Measurements from ENCODE around the gene CCDC137. TPM values are rescaled to one million over a fixed set of nuclear protein-coding genes. Genes with fewer than 3 reads are reported as not detected.

Gene CCDC137
- total RNA-seq, 1 experiment from 2014 or later = 49.9 TPM

DNA sequence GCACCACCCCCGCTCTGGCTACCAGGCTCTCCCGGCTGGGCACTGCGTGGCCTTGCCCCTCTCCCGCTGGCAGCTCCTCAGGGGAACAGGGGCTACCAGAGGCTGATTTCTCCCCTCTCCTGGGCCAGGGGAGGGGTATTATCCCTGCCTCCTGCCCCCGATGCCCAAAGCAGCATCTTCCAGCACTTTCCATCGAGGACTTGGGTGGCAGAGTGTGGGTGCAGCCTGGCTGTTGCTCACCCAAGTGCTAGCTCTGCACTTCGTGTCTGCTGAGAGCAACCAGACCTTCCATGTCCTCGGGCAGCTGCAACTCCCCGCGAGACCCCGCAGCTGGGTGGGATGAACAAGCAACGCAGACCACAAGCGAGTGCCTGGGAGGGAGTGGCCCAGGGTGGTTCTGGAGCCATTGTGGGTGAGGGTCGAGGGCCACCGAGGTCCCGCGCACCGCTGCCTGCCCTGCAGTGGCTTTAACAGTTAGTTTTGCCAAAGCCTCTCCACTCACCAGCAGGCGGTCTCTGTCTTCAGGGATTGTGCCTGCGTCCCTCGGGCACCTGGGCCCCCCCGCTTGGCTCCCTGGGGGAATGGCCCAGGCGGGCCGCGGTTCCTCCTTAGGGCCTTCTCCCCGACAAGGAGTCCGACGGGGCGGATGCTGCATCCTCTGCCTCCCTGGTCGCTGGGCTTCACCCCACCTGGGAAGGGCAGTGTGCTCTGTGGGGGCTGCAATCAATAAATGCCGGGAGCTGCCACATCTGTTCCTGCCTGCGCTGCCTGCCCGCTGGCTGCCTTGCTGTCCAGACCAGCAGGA, 53.9 kb downstream of the CCDC137 start:
- H3K9me2 ChIP-seq (replicated peaks; ENCODE audit: low read length) = no peaks in the 10 kb centered on the region
- ATAC-seq (no peak), DNase-seq (no peak)
- POLR2A ChIA-PET (ENCODE audit: unreplicated experiment) = no interaction called here
- H3K4me3 ChIP-seq (ENCODE audit: low read length) = no peak overlapping the region
- H3K9me3 ChIP-seq (ENCODE audit: low read length) = no peaks in the 10 kb centered on the region
- H3K4me2 ChIP-seq (ENCODE audit: low read length) = no peak overlapping the region
- H3K36me3 ChIP-seq (ENCODE audit: low read depth, low read length) = no peaks in the 10 kb centered on the region; the same call in 1 of the 2 replicates
- no peaks in the 10 kb centered on the region for H3K27me3 ChIP-seq (ENCODE audit: low read length)
- H4K20me1 ChIP-seq (ENCODE audit: low read length) = no peaks in the 10 kb centered on the region
- no TSS peak for BruUV-seq (replicated peaks)
- no peak for TF ChIP-seq EZH2phosphoT487 (IDR thresholded peaks at IDR 0.05; ENCODE audit: borderline replicate concordance, low read length)
- TF ChIP-seq EZH2 (IDR thresholded peaks at IDR 0.05; ENCODE audit: low read length, unreplicated experiment) = no peak
- TF ChIP-seq, protein P1, sequence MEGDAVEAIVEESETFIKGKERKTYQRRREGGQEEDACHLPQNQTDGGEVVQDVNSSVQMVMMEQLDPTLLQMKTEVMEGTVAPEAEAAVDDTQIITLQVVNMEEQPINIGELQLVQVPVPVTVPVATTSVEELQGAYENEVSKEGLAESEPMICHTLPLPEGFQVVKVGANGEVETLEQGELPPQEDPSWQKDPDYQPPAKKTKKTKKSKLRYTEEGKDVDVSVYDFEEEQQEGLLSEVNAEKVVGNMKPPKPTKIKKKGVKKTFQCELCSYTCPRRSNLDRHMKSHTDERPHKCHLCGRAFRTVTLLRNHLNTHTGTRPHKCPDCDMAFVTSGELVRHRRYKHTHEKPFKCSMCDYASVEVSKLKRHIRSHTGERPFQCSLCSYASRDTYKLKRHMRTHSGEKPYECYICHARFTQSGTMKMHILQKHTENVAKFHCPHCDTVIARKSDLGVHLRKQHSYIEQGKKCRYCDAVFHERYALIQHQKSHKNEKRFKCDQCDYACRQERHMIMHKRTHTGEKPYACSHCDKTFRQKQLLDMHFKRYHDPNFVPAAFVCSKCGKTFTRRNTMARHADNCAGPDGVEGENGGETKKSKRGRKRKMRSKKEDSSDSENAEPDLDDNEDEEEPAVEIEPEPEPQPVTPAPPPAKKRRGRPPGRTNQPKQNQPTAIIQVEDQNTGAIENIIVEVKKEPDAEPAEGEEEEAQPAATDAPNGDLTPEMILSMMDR (conservative IDR thresholded peaks at IDR 0.05; ENCODE audit: low read depth, low read length) = no peak
- H3F3A ChIP-seq (ENCODE audit: low read length, unreplicated experiment) = no peaks in the 10 kb centered on the region
- no peak overlapping the region for H2AFZ ChIP-seq (ENCODE audit: low read length)
- H3K27ac ChIP-seq (ENCODE audit: low read length) = no peak overlapping the region
- H3K9ac ChIP-seq (ENCODE audit: low read length) = no peak overlapping the region
- intact Hi-C loops (cut with micrococcal nuclease) = no loop called here
- CTCF ChIA-PET = no interaction called here
- H3K79me2 ChIP-seq (ENCODE audit: low read length) = 0 out of 2 replicates have a peak, but pooled peaks cover under 1% of the 10 kb centered on the region
- peaks cover 31% of the 10 kb centered on the region for H3K4me1 ChIP-seq (ENCODE audit: insufficient read depth, low read length)

DNA sequence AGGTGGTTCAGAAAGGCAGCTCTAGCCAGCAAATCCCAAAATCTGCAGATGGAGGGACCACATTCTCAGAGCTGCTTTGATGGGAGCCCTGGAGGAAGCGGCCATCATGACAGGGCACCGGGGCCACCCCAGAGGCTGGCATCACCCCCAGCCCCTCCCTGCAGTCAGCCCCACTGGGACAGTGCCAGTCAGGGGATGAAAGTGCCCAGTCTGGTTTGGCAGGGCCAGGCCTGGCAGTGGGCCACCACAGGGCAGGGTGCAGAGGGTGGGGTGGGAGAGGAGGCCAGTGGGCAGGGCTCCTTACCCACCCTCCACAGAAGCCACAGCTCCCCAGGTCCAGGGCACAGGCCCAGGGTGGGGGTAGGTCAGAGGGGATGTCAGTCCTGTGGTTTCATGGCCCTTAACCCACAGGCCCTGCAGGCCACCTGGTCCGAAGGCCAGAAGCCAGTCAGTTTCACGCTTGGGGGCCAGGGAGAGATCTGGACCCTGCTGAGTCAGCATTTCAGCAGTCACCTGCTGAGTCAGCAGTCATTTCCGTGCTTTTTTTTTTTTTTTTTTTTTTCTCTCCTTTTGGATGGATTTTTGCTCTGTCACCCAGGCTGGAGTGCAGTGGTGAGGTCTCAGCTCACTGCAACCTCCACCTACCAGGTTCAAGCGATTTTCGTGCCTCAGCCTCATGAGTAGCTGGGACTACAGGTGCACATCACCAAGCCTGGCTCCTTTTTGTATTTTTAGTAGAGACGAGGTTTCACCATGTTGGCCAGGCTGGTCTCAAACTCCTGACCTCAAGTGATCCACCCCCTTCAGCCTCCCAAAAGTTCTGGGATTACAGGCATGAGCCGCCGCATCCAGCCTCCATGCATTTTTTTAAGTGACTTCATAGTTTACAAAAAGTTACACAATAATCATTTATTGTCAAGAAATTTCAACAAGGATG, 55.9 kb downstream of the CCDC137 start:
- no peaks in the 10 kb centered on the region for H3K27me3 ChIP-seq (ENCODE audit: low read length)
- intact Hi-C loops (cut with micrococcal nuclease) = no loop called here
- ATAC-seq = peak; percentile 51
- peak overlapping the region; percentile 85 for H3K27ac ChIP-seq (ENCODE audit: low read length)
- peak; percentile 92 for DNase-seq
- H3K36me3 ChIP-seq (ENCODE audit: low read depth, low read length) = no peaks in the 10 kb centered on the region; the same call in 1 of the 2 replicates
- peak overlapping the region; percentile 84 for H3K4me2 ChIP-seq (ENCODE audit: low read length)
- no peak for TF ChIP-seq EZH2 (IDR thresholded peaks at IDR 0.05; ENCODE audit: low read length, unreplicated experiment)
- H3F3A ChIP-seq (ENCODE audit: low read length, unreplicated experiment) = no peaks in the 10 kb centered on the region
- H4K20me1 ChIP-seq (ENCODE audit: low read length) = no peaks in the 10 kb centered on the region
- peak overlapping the region; percentile 52; the same call in 1 of the 2 replicates for H3K4me3 ChIP-seq (ENCODE audit: low read length)
- H3K4me1 ChIP-seq (ENCODE audit: insufficient read depth, low read length) = peaks cover 33% of the 10 kb centered on the region
- H3K9me2 ChIP-seq (replicated peaks; ENCODE audit: low read length) = no peaks in the 10 kb centered on the region
- ChIA-PET CTCF (no interaction called here), POLR2A (ENCODE audit: unreplicated experiment) (no interaction called here)
- no peak overlapping the region for H2AFZ ChIP-seq (ENCODE audit: low read length)
- no TSS peak for BruUV-seq (replicated peaks)
- H3K9ac ChIP-seq (ENCODE audit: low read length) = peak overlapping the region; percentile 55
- H3K79me2 ChIP-seq (ENCODE audit: low read length) = no peaks in the 10 kb centered on the region
- no peaks in the 10 kb centered on the region for H3K9me3 ChIP-seq (ENCODE audit: low read length)

Small RNAs within 50 kb of the gene (microRNA-seq; reads per million reads assigned to microRNA genes)
- 1.5 reads per million for gene MIR6786 (ENCODE audit: unreplicated experiment)

Other genes with a start within 250 kb of the CCDC137 start
- gene ACTG1, start 153.9 kb upstream of the CCDC137 start, total RNA-seq (2014; rRNA removed) = 4,503 and 4,798 TPM in 2 replicates
- 0.87 and 2.4 TPM in 2 replicates for gene FSCN2, start 138.4 kb upstream of the CCDC137 start, total RNA-seq (2014; rRNA removed)
- gene FAAP100, start 114.4 kb upstream of the CCDC137 start, total RNA-seq (2014; rRNA removed) = 23.3 and 34.6 TPM in 2 replicates
- gene NPLOC4, start 29.6 kb upstream of the CCDC137 start, total RNA-seq (2014; rRNA removed) = 109 and 133 TPM in 2 replicates
- gene TSPAN10, start 29.5 kb upstream of the CCDC137 start, total RNA-seq (2014; rRNA removed) = 3.5 and 3.9 TPM in 2 replicates
- 3.0 TPM in 1 of 2 replicates, not detected in the other for gene PDE6G, start 10.2 kb upstream of the CCDC137 start, total RNA-seq (2014; rRNA removed)
- 46.7 and 68.9 TPM in 2 replicates for gene OXLD1, start 132 bp upstream of the CCDC137 start, total RNA-seq (2014; rRNA removed)
- 52.6 and 68.8 TPM in 2 replicates for gene ARL16, start 17.1 kb downstream of the CCDC137 start, total RNA-seq (2014; rRNA removed)
- gene HGS, start 17.3 kb downstream of the CCDC137 start, total RNA-seq (2014; rRNA removed) = 177 and 194 TPM in 2 replicates
- 100 and 108 TPM in 2 replicates for gene MRPL12, start 36.6 kb downstream of the CCDC137 start, total RNA-seq (2014; rRNA removed)
- 113 and 117 TPM in 2 replicates for gene SLC25A10, start 45.5 kb downstream of the CCDC137 start, total RNA-seq (2014; rRNA removed)
- gene GCGR, start 137.4 kb downstream of the CCDC137 start, total RNA-seq (2014; rRNA removed) = 0.11 TPM in 1 of 2 replicates, not detected in the other
- gene MCRIP1, start 166.6 kb downstream of the CCDC137 start, total RNA-seq (2014; rRNA removed) = 73.4 and 90.9 TPM in 2 replicates
- not detected in 2 replicates for gene PPP1R27, start 168.3 kb downstream of the CCDC137 start, total RNA-seq (2014; rRNA removed)
- gene P4HB, start 193.8 kb downstream of the CCDC137 start, total RNA-seq (2014; rRNA removed) = 969 and 1,089 TPM in 2 replicates
- 201 and 261 TPM in 2 replicates for gene ARHGDIA, start 204.6 kb downstream of the CCDC137 start, total RNA-seq (2014; rRNA removed)
- 496 and 633 TPM in 2 replicates for gene ALYREF, start 224.8 kb downstream of the CCDC137 start, total RNA-seq (2014; rRNA removed)
- 243 and 268 TPM in 2 replicates for gene ANAPC11, start 225.0 kb downstream of the CCDC137 start, total RNA-seq (2014; rRNA removed)
- 0.07 and 0.17 TPM in 2 replicates for gene NPB, start 235.5 kb downstream of the CCDC137 start, total RNA-seq (2014; rRNA removed)
- 33.3 and 42.7 TPM in 2 replicates for gene PCYT2, start 244.7 kb downstream of the CCDC137 start, total RNA-seq (2014; rRNA removed)